Stomach (tissue), 4 donors: Measurements from ENCODE around the gene MAG.

Experiments
- CTCF ChIP-seq, 7 experiments: fragments of 450-650 bp in 4 of 7; fragments of 200-600 bp in 3 of 7; sonication (generic) in 3 of 7; IDR thresholded peaks; one replicate each; pipeline ENCODE4 v1.5.1; 2016 to 2019; ENCODE audit warnings: antibody characterized with exemption in 7 of 7, control low read depth in 2 of 7, mild to moderate bottlenecking in 1 of 7
- EP300 ChIP-seq: sonication (generic); formaldehyde crosslinking; IDR thresholded peaks from one replicate; pipeline ENCODE4 v1.6.1; 2017; ENCODE audit warnings: antibody characterized with exemption

GRCh38 chr19:35265126-35265899 is 26.6 kb upstream of the MAG start:
- TF ChIP-seq EP300: no peak
- TF ChIP-seq CTCF (IDR thresholded peaks at IDR 0.05): no peak
